ENCODE results near the gene TMEM121B.

- TF ChIP-seq POLR2A (IDR thresholded peaks at IDR 0.05) (no peak), CTCF (IDR thresholded peaks at IDR 0.05 in 4 of 5, conservative IDR thresholded peaks at IDR 0.05 in 1 of 5) (no peak)
These were observed 33.5 kb downstream of the TMEM121B start for GRCh38 chr22:17087498-17088131.
